ENCODE measurements around the gene CHIA. TPM values are rescaled to one million over a fixed set of nuclear protein-coding genes. Genes with fewer than 3 reads are reported as not detected.

Gene CHIA
- total and polyA plus RNA-seq, 2 of the 8 experiments (the other 6 are each of a cell fraction or from before 2014, with no cell fraction given), result not detected

DNA sequence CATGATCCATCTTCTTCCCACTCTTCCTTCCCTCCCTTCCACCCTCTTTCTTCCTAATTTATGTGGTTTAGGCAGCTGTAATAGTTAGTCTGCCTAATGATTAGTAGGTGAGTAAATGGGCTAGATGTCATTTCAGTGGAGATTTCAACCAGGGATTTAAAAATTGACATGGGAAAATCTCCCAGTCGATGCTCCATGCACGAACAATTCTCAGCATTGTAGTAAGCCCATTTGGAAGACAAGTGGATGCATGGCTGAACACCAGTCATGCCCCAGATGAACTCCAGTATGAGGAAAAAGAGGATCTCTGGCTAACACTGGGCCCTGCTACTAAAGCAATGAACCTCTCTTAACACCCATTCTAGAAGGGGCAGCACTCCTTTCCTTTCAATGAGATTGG is 37.9 kb upstream of the CHIA start:
- ChIA-PET POLR2A (ENCODE audit: partially characterized antibody) (no interaction called here), CTCF (ENCODE audit: partially characterized antibody) (interaction anchor here (2.2 to 2.4 kb wide), 2 partner anchors 19 to 30 kb away, joined by 7 to 11 read pairs; no protein-coding TSS in a partner anchor)
- Histone ChIP-seq H4K91ac (replicated peaks; ENCODE audit: insufficient read length, low read length) (no peak overlapping the region), H3K27ac (ENCODE audit: low read depth, low read length) (no peak overlapping the region), H3K56ac (replicated peaks; ENCODE audit: insufficient read length, low read depth, low read length) (no peak overlapping the region), H3K4me1 (replicated peaks in 1 of 4; ENCODE audit: control insufficient read depth in 3 of 4, insufficient read depth in 4 of 4, low read length in 3 of 4) (no peaks in the 10 kb centered on the region), H2AFZ (ENCODE audit: low read length) (no peak overlapping the region), H3K4me3 (ENCODE audit: extremely low read depth in 1 of 4, insufficient read depth in 2 of 4, low read depth in 3 of 4, low read length in 4 of 4) (no peak overlapping the region), H3K23ac (ENCODE audit: insufficient read length) (no peak overlapping the region), H4K5ac (ENCODE audit: insufficient read length, low read depth, low read length) (no peak overlapping the region), H2BK20ac (ENCODE audit: low read length) (no peak overlapping the region), H3K79me1 (ENCODE audit: low read depth, low read length) (no peaks in the 10 kb centered on the region), H3K18ac (ENCODE audit: extremely low read depth, low read length) (no peak overlapping the region), H3K23me2 (ENCODE audit: low read depth, low read length) (0 out of 2 replicates have a peak, but pooled peaks cover 1% of the 10 kb centered on the region), H3K27me3 (replicated peaks in 1 of 4; ENCODE audit: control insufficient read depth in 3 of 4, extremely low read depth in 1 of 4, insufficient read depth in 3 of 4, low read length in 3 of 4) (no peaks in the 10 kb centered on the region), H3K4me2 (ENCODE audit: insufficient read depth in 1 of 2, low read depth in 2 of 2, low read length in 2 of 2) (no peak overlapping the region), H2BK12ac (ENCODE audit: low read depth, low read length) (no peak overlapping the region), H3K9ac (replicated peaks in 1 of 4; ENCODE audit: extremely low read depth in 1 of 4, low read depth in 3 of 4, low read length in 3 of 4) (no peak overlapping the region), H3K79me2 (ENCODE audit: control insufficient read depth in 1 of 2, insufficient read depth in 2 of 2, low read length in 2 of 2) (no peaks in the 10 kb centered on the region), H3K36me3 (ENCODE audit: control insufficient read depth in 2 of 4, insufficient read depth in 4 of 4, low read length in 3 of 4) (no peaks in the 10 kb centered on the region), H3K4ac (replicated peaks; ENCODE audit: insufficient read length, low read depth, low read length) (no peak overlapping the region), H2BK120ac (replicated peaks; ENCODE audit: low read depth, low read length) (no peak overlapping the region), H3K9me3 (ENCODE audit: insufficient read depth in 2 of 2, low read depth in 1 of 2, low read length in 1 of 2) (no peaks in the 10 kb centered on the region), H4K8ac (ENCODE audit: extremely low read depth, insufficient read depth, low read length) (no peak overlapping the region), H2BK15ac (ENCODE audit: low read length) (no peak overlapping the region), H4K20me1 (replicated peaks in 1 of 2; ENCODE audit: control insufficient read depth in 1 of 2, insufficient read depth in 2 of 2, low read length in 2 of 2) (peaks cover 0 to 3% of the 10 kb centered on the region in 2 experiments), H2BK5ac (ENCODE audit: low read depth, low read length) (no peak overlapping the region), H3K14ac (ENCODE audit: insufficient read length) (no peak overlapping the region), H2AK5ac (ENCODE audit: low read depth, low read length) (no peak overlapping the region)
- 96% methylated on average over 2 of the region's 2 CpGs; no CpG with 5 or more reads in 1 of the 2 experiments for WGBS, 2 experiments (ENCODE audit: extremely low coverage in 1 of 2, insufficient coverage in 1 of 2, insufficient read length in 1 of 2, insufficient replicate concordance in 2 of 2, low coverage in 1 of 2, low lambda C conversion rate in 2 of 2, missing lambda C conversion rate in 1 of 2)
- FAIRE-seq (no peak), DNase-seq (ENCODE audit: low read depth in 1 of 2, low spot score in 2 of 2) (no peak)
- TF ChIP-seq, protein P1, sequence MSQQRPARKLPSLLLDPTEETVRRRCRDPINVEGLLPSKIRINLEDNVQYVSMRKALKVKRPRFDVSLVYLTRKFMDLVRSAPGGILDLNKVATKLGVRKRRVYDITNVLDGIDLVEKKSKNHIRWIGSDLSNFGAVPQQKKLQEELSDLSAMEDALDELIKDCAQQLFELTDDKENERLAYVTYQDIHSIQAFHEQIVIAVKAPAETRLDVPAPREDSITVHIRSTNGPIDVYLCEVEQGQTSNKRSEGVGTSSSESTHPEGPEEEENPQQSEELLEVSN (IDR thresholded peaks at IDR 0.05), result no peak
- TF ChIP-seq SP1 (IDR thresholded peaks at IDR 0.05; ENCODE audit: low read depth, low read length) (no peak), TAF7 (optimal IDR thresholded peaks at IDR 0.05; ENCODE audit: borderline replicate concordance, low read depth, low read length) (no peak), GTF2F1 (IDR thresholded peaks at IDR 0.05; ENCODE audit: borderline replicate concordance, low read depth, low read length) (no peak), SP2 (IDR thresholded peaks at IDR 0.05; ENCODE audit: low read length) (no peak), CEBPB (IDR thresholded peaks at IDR 0.05; ENCODE audit: low read depth, low read length) (no peak), ASH2L (IDR thresholded peaks at IDR 0.05; ENCODE audit: low read length) (no peak), HDAC2 (IDR thresholded peaks at IDR 0.05; ENCODE audit: borderline replicate concordance in 1 of 2, low read depth in 2 of 2, low read length in 2 of 2) (no peak), NANOG (IDR thresholded peaks at IDR 0.05; ENCODE audit: insufficient read depth, low read depth, low read length, poor library complexity, severe bottlenecking) (no peak), MAFK (IDR thresholded peaks at IDR 0.05; ENCODE audit: low read depth, low read length) (no peak), EP300 (IDR thresholded peaks at IDR 0.05; ENCODE audit: borderline replicate concordance in 1 of 2, low read depth in 2 of 2, low read length in 2 of 2) (no peak), HDAC6 (IDR thresholded peaks at IDR 0.05; ENCODE audit: low read depth, low read length) (no peak), TEAD4 (IDR thresholded peaks at IDR 0.05; ENCODE audit: low read depth, low read length) (no peak), TCF12 (IDR thresholded peaks at IDR 0.05; ENCODE audit: low read depth, low read length) (no peak)
